SW480 (cell line): ENCODE data around the gene FYTTD1.

Source experiments
- DNase-seq: peaks from one replicate; pipeline ENCODE4 v3.0.0-alpha.2; 2016; ENCODE audit warnings: low spot score

Gene FYTTD1

DNA sequence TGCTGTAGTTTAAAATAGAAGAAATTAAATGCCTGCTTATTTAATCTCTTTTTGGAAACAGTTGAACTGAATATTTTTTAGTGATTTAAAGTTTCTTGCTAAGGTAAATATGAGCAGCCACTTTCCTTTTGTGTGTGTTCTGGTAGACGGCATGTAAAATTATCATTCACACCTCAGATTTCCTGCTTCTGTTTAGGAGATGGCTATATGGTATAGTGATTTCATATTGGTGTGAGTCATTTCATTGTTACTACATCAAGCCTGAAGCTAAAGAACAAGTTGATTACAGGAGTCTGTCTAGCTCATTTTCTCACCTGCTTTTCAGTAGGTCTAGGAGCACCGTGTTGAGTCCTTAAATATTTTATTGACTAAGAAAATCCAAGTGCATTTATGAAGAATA lies 43.6 kb downstream of the FYTTD1 start:
- peak; percentile 58 for DNase-seq

DNA sequence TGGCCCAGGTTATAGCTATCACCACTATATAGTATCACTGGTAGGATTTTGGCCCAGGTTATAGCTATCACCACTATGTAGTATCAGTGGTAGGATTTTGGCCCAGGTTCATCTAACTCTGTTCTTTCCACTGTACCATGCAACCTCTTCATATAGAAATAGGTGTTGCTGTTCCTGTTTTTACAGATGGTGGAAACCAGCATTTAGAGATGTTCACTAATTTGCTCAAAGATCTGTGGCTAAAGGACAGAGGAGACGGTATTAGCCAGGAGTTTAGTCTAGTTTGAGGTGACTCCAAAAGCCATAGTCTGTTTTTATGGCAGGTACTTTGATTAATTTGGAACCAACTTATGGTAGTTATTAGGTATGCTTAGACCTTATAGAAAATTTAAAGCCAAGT lies 44.4 kb downstream of the FYTTD1 start:
- DNase-seq: no peak

DNA sequence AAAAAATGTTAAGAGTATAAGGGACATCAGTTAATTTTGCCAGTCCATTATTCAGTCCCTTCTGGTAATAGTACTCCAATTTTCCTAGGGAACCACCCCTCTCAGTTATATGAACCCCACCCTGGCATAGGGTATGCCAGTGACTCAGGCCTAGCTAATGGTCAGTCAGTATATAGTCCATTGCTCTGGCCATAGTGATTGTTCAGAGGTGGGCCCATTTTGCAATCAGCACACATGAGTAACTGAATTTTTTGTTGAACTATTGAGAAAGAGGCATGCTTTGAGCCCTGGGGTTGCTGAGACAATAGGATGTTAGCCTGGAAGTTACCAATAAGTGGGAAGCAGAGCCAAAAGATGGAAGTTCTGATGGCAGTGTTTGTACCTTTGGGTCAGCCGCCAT lies 45.5 kb downstream of the FYTTD1 start:
- DNase-seq: no peak

DNA sequence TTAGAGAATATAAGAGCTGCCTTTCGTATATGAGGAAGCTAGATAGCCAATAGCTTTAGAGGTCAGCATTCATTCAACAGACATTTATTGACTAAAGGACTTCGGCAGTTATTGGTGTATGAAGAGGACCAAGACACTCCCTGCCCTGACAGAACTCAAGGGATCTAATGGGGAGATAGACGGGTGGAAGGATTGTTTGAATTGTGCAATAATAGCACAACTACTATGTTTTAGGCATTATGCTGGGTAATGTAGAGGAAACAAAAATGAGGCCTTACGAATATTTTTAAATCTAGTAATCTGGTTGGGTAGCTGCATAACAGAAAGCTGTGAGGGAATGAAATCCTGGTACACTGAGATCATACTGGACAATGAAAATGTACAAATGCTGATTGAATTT lies 46.4 kb downstream of the FYTTD1 start:
- DNase-seq: no peak

DNA sequence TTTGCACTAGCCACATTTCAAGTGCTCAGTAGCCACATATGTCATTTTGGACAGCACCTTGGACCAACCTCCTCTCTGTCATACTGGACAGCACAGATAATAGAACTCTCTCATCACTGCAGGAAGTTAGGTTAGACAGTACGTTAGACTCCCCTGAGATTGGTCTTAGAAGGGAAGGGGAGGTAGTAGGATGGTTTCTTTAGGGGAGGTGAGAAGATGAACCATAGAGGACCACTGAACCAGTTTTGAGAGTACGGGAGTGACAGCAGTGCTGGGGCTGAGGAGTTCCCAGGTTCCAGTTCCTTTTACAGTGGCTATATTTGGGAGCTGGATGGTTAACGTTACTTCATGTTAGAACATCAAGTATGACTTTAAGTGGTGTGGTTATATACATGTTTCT lies 49.2 kb downstream of the FYTTD1 start:
- no peak for DNase-seq

DNA sequence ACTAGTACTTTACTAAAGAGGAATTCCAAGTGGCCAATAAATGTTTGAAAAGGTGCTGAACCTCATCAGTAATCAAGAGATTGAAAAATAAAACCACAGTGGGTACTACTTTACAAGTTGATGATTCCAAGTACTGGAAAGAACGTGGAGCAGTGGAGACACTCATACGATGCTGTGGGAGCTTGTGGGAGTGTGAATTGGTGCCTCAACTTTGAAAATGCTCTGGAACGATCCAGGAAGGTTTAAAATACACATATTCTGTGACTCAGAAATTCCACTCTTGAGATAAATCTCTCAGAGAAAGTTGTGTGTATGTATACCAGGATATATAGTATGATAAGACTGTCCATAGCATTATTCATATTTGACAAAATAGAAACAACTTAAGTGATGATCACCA lies 50.7 kb downstream of the FYTTD1 start:
- DNase-seq: no peak

DNA sequence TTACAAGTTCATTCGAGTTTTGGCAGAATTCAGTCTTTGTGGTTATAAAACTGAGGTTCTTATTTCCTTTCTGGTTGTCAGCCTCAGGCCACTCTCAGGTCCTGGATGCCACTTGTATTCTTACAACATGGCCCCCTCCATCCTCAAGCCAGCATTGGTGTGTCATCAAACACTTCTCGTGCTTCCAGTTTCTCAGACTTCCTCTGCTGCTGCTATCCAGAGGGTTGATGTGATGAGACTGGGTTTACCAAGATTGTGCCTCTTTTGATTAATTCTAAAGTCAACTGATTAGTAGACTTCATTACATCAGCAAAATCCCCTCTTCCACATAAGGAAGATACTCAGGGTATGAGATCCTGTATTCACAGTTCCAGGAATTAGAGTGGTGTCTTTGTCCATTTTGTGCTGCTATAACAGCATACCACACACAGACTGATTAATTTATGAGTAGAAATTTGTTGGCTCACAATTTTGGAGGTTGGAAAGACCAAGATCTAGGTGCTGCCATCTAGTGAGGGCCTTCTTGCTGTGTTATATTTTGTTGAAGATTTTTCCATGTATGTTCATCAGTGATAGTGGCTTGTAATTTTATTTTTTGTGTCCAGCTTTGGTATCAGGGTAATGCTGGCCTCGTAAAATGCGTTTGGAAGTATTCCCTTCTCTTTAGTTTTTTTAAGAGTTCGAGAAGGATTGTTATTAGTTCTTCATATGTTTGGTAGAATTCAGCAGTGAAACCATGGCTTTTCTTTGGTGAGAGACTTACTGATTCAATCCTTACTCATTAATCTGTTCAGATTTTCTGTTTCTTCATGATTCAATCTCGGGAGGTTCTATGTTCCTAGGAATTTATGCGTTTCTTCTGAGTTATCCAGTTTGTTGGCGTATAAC lies 52.5 kb downstream of the FYTTD1 start:
- DNase-seq: peak; percentile 48

DNA sequence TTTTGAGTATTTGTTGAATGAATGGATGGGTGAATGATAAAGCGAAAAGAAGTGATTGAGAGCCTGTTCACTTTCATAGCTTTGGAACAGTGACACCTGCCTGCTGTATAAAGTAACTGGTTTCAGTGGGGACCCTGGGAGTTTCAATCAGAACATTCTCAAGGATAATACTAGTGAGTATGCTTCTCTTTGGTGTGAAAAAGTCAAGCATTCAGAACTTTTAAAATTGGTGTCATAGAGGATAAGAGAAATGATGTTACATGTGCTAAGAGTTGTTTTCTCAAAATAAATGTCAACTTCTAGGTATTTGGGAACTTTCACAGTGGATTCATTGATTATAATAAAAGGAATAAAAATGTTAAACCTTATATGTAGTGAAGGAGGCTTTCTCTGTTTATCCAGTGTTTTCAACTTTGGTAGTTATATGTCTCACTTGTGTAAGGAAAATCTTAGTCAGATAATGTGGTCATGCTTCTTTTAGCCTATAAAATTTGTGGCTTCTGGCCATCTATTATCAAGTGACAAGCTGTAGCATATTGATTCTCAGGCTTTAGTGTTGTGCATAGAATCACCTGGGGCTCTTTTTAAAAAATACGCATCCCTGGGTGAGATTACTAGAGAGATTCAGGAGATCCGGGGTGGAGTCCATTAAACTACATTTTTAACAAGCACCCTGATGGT lies 53.2 kb downstream of the FYTTD1 start:
- DNase-seq: no peak

DNA sequence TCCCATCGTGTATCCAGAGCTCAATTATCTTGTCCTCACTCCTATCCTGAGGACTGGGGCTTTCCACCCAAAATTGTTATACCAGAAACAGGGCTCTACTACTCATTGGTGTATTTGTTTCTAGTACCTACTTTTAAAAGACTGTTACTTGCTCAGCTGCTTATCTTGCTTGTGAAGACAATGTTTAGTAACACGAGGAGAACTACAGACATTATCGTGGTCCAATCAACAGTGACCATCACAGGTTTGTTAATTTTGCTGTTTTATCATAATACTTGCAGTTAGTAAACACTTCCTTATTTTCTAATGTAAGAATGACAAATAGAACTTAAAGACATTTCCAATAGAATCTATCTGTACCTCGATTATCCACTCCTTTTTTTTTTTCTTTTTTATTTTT lies 54.8 kb downstream of the FYTTD1 start:
- DNase-seq: no peak

DNA sequence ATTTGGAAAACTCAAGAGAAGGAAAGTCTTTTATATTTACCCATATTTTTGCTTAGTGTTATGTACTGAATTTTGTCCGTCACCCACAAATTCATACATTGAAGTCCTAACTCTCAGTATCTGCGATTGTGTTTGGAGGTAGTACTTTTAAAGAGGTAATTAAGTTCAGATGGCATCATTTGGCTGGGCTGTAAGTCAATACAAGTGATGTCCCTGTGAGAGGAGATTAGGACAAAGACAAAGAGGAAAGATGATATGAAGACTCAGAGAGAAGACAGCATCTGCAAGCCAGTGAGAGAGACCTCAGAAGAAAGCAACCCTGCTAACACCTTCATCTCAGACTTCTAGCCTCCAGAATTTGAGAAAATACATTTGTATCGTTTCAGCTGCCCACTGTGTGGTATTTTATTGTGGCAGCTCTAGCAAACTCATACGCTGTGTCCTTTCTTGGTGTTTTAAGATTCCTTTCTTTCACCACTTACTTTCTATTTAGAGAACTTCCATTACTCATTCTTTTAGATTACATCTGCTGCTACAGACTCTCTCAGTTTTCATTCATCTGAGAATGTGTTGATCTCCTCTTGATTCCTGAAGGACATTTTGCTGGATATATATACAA lies 58.4 kb downstream of the FYTTD1 start:
- DNase-seq: no peak

DNA sequence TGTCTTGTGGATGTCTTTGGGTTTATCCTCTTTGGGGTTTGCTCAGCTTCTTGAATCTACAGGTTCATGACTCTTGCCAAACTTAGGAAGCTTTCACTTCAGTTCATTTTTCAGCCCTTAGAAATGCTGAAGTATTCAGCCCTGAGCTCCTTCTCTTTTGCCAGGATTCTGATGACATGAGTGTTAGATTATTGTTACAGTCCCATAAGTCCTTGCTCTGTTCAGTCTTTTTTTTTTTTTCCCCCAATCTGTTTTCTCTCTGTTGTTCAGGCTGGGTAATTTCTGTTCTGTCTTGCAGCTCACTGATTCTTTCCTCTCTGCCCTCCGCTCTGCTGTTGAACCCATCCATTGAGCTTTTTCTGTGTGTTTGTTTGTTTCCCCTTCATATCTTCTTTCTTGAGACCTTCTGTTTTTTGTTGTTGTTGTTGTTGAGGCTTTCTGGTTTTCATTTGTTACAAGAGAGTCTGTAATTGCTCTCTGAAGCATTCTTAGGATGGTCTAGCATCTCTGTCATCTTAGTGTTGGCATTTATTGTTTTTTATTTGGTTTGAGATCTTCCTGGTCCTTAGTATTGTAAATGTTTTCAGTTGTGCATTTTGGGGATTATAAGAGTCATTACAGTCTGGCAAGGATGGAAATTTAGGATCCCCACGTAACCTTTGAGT lies 59.8 kb downstream of the FYTTD1 start:
- DNase-seq: no peak

DNA sequence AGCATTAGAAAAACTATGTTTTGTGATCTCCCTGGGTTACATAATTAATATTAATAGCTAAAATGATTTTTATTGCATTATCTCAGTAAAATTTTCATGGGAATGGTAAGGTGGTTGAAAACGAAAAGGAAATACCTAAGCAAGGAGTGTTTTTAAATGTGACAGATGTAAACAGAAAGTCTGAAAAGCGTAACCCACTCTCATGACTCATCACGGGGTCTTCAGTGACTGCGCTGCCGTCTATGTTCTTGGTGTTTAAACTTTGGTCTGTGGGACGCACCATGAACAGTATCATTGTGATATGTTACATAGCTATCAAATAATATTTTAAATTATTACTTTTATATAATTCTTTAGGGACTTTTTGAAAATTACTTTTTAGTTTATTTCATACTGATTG lies 61.2 kb downstream of the FYTTD1 start:
- no peak for DNase-seq

DNA sequence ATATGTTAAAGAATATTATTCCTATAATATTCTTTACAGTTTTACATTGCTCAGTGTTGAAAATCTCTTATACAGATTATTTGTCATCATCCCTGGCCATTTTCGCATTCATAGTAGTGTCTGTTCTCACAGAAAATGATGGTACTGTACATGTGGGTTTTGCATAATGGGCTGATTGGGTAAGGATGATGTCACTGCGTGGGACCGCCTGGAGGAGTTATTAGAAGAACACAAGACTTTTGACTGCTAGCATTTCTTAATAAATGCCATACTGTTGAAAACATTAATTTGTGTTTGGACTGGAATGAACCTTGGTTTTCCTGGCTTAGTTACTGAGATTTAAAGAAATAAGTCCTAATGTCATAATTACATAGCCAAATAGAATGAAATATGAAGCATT lies 61.7 kb downstream of the FYTTD1 start:
- DNase-seq: no peak

DNA sequence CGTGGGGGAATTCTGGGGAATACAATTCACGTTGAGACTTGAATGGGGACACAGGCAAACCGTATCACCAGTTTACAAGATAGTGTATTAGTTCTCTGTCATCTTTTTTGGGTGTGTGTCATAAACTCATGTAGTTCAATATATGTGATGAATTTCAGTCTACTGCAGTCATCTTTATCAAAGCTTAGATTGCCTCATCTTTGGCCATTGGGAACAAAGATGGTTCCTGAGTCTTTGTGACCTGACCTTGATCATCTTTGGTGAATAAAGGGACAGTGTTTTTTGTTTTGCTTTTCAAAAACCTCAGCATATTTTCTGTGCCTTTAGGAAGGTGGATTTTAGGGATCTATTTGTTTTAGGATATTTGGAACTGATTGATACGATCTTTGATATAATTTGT lies 64.7 kb downstream of the FYTTD1 start:
- no peak for DNase-seq

DNA sequence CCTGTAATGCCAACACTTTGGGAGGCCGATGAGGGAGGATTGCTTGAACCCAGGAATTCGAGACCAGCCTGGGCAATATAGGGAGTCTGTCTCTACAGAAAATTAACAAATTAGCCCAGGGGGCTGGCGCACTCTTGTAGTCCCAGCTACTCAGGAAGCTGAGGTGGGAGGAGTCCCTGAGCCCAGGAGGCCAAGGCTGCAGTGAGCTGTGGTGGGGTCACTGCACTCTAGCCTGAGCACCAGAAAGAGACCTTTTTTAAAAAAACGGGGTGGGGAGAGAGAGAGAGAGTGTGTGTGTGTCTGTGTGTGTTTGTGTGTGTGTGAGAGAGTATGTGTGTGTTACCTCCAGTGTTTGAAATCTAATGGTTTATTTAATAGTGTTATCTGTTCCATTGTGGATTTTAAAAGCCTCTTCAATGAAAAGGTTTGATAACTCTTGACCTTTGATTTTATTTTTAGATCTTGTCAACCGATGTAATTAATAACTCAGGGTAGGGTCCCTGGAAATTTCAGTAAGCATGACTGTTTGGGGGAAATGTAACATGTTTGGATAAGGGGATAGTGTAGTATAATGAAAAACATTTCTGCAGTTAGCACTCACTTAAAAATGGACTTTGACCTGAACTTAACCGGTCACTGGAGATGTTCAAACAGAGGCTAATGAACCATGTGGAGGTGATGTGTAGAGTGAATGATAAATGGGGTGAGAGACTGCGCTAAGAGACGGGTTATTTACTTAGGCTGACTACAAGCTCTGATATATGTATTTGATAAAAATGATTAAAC lies 71.1 kb downstream of the FYTTD1 start:
- DNase-seq: peak; percentile 41

DNA sequence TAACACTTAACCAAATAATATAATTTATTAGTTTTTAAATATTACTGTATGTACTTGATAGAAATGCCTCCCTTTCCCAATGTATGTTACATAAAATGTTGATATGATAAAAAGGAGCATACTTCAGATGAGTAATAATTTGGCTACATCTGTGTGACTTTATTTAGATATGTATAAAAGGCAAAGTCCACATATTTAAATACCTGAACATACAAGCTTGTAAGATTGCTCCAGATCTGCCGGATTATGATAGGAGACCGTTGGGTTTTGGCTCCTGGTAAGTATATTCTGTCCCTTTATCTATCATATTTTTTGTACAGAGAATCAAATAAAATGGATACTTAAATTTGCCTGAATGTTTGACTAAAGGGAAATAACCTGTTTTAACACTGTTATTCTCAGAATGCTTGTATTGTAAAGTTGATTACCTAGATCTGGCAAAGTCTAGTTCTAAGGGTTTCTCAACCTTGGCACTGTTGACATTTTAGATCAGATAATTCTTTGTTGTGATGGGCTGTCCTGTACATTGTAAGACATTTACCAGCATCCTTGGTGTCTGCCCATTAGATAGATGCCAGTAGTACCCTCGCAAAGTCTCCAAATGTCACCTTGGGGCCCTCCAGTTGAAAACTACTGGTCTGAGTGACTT lies 79.8 kb downstream of the FYTTD1 start:
- no peak for DNase-seq

DNA sequence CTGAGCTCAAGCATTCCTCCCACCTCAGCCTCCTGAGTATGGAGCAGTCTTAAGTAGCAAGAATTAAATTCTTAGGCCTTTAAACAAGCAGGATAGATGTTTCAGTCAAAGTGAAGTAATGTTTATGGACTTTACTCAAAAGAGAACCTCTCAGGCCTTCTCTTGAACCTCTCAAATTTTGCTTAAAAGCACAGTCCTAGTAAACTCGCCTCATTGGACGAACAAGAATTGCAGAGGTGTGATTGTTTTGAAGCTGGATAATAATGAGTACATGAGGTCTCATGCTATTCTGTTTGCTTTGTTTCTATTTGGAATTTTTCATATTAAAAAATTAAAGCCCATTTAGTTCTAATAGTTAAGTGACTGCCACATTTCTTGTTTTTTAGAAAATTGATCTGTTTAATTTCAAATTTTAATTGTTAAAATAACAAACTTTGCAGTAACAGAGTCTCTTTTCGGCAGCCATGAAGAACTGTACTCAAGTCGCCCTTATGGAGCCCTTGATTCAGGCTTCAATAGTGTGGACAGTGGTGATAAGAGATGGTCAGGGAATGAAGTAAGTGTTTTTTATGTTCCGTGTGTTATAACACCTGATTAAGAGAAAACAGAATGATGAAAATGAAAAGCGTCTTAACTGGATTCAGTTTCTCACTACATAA lies 80.8 kb downstream of the FYTTD1 start:
- DNase-seq: no peak

DNA sequence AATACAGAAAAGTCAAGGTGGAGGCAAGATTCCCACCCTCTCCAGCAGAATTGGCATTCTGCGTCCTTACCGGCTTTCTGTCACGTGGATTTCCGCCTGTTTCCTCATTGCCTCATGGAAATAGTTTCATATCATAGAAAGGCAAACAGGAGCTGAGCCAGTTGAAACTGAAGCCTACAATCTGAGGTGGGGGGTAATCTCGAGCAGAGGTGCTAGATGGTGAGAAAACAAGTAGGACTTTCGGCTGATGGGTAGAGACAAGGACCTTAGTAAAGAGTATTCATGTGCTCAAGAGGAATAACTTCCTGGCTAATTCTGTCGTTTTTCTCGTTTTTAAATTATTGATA lies 81.3 kb downstream of the FYTTD1 start:
- no peak for DNase-seq

DNA sequence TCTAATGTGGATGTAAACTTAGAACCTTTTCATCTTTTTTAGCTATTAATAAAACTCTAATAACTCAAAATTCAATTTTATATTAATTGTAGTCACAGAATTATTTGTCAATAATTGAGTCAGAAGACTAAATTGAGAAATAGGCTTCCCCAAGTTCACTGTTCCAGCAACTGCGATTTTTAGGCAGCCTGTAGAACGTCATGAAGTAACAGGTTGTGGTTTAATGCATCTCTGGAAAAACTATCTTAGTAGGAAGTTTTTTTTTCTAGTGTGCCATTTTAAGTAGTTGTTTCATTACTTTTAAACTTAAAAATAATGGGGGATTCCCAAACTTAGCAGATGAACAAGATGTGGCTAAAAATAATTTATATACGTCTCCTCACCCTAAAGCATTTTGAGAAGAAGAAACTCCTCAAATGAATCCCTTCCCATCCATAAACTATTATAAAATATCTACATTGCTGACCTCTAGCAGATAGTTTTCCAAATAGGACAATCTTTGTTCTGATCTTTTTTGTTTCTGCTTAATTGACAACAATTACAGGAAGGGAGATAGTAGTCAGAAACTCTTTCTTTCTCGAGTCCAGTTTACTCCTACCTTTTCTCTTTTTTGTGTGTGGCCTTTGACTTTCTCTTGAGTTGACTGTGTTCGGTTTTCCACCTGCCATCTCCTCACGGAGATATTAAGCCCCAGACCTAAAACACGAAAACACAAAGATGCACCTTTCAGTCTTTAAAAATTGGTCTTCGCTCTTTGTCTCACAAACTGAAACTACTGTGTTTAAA lies 84.4 kb downstream of the FYTTD1 start:
- no peak for DNase-seq

DNA sequence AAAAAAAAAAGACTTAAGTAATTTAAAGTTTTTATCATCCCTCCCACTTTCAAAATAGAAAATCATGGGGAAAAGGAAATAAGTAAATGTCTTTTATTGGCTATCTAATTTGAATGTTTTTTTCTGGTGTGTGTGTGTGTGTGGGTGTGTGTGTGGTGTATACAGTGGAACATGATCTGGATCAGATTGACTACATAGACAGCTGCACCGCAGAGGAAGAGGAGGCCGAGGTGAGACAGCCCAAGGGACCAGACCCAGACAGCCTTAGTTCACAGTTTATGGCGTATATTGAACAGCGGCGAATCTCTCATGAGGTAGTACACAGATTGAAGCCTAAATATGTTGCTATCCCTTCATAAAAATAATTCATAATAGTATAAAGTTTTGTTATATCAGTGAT lies 85.8 kb downstream of the FYTTD1 start:
- no peak for DNase-seq
